HG03095 (cell line): Measurements from ENCODE around the gene NPIPB5.
"Not testable (repeated sequence)": the region's sequence is repeated elsewhere in the genome, so short reads cannot be mapped to it uniquely, and the experiment has no call there.

Experiments used
- ATAC-seq: cut with Tn5 transposase; IDR thresholded peaks from one replicate; pipeline ENCODE4 v1.9.1; 2021; ENCODE audit warnings: moderate library complexity; ENCODE audit not compliant: unreplicated experiment

The NPIPB5 gene

DNA sequence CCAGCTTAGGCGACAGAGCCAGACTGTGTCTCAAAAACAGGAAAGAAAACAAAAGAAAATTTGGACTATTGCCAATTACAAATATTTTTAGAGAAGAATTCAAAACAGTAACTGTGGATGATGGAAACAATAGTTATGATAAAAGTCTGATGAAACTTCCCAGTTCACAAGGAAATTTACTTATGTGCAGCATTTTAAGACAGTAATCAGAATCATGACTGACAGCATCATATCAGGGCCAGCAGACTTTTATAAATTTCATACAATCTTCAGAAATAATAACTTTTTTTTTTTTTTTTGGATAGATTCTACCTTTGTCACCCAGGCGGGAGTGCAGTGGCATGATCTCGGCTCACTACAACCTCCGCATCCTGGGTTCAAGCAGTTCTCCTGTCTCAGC, at the start of gene NPIPB5:
TSS of gene NPIPB5 (plus strand) at position 301 of the 400 bp plus-strand sequence. CDS start 2,911 bp downstream, outside the sequence.
- not testable (repeated sequence) for ATAC-seq

DNA sequence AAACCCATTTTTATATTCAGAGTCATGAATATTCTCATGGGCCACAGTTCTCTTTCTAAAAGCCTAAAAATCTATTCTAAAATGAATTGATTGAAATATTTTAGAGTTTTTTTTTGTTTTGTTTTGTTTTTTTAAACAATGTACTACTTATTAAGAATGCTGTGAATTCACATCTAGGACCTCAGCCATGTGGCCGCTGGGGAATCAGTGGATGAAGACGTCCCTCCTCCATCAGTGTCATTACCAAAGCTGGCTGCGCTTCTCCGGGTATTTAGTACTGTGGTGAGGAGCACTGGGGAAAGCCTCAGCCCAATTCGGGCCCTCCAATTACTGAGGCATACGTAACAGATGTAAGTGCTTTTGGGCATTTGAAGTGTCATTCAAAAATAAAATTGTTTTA, 41.8 kb upstream of the NPIPB5 start:
- not testable (repeated sequence) for ATAC-seq

GRCh38 chr16:22537996-22538395, 27.3 kb downstream of the NPIPB5 start:
- ATAC-seq, result not testable (repeated sequence)

DNA sequence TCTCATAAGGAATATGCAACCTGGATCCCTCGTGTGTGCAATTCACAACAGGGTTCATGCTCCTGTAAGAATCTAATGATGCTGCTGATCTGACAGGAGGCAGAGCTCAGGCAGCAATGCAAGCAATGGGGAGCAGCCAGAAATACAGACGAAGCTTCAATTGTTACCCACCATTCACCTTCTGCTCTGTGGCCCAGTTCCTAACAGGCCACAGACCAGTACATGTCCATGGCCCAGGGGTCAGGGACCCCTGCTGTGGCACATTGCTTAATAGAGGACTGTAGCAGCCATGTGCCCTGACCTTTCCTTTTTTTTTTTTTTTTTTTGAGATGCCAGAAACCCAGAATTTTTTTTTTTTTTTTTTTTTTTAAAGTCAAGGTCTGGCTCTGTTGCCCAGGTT, 34.1 kb downstream of the NPIPB5 start:
- not testable (repeated sequence) for ATAC-seq

DNA sequence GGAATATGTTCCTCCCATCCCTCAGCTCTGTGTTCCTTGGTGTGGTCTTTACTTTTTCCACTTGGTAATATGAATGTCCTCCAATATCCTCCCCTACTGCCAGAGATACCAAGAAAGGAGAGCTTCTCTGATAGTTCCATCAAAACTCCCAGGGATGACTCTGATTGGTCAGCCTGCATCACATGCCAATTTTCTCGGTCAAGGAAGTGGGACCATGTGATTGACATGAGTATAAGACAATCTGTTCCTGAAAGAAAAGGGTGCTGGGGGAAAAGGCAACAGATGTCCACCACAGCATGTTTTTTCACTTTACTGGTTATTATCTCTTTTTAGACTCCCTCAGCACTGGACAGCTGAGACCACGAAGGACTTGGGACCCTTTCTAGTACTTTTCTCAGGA, 35.9 kb downstream of the NPIPB5 start:
- not testable (repeated sequence) for ATAC-seq

- ATAC-seq, result not testable (repeated sequence)
These were observed 36.6 kb downstream of the NPIPB5 start for GRCh38 chr16:22547170-22547765.

- ATAC-seq, result not testable (repeated sequence)
These were observed 39.2 kb downstream of the NPIPB5 start for GRCh38 chr16:22549853-22550252.

- ATAC-seq, result not testable (repeated sequence)
These were observed 40.5 kb downstream of the NPIPB5 start for GRCh38 chr16:22551143-22551542.

DNA sequence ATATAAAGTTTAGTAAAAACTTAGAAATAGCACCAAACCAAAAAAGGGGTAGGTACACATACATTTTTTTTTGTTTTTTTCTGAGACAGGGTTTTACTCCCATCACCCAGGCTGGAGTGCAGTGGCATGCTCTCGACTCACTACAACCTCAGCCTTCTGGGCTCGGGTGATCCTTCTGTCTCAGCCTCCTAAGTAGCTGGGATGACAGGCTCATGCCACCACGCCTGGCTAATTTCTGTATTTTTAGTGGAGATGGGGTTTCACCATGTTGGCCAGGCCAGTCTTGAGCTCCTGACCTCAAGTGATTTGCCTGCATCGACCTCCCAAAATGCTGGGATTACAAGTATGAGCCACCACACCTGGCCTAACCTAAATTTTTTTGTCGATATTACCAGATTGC, 41.0 kb downstream of the NPIPB5 start:
- ATAC-seq, result not testable (repeated sequence)

DNA sequence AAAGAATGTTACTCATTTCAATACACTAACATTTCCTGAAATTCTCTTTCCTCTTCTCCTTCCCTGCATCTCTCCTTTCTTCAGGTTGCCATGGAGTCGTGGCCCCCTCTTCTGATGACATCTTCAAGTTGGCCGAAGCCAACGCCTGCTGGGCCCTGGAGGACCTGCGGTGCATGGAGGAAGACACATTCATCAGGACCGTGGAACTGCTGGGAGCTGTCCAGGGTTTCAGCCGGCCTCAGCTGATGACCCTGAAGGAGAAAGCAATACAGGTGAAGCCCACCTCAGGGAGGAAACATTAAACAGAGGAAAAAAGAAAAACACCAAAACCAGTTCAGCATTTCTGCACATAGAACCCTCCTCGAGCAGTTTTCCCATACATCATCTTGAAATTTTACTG, 46.1 kb downstream of the NPIPB5 start:
- not testable (repeated sequence) for ATAC-seq
